ENCODE results near the gene THOC7. TPM values are rescaled to one million over a fixed set of nuclear protein-coding genes. Genes with fewer than 3 reads are reported as not detected.

The THOC7 gene
- total and polyA plus RNA-seq, 2 of the 4 experiments (the other 2 are of a cell fraction): 25.8 to 55.9 TPM

DNA sequence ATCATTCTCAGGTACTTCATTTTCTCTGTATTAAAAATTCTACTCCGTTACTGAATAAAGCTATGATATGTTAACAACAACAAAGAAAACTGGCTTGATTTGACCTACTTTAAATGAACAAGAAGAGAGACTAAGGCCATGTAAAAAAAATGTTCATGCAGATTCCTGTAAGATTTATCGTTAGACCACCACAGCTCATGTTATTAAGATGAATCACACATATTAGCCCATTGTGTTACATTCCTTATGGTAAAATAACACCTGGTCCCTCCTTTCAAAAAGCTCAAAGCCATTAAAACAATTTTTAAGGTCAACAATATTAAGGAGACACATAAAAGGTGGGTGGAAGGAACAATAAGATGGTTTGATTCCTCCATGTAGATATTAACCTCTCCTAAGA, 6.3 kb downstream of the THOC7 start:
- H3K56ac ChIP-seq (ENCODE audit: extremely low read depth, insufficient read depth, low read length): no peak overlapping the region
- POLR2A ChIA-PET (ENCODE audit: unreplicated experiment): no interaction called here
- TF ChIP-seq CTCF (conservative IDR thresholded peaks at IDR 0.05; ENCODE audit: low read depth, low read length) (no peak), RFX5 (IDR thresholded peaks at IDR 0.05; ENCODE audit: low read depth, low read length) (no peak), CHD1 (IDR thresholded peaks at IDR 0.05; ENCODE audit: low read depth, low read length) (no peak), CEBPB (IDR thresholded peaks at IDR 0.05; ENCODE audit: low read depth, low read length) (no peak), FOS (IDR thresholded peaks at IDR 0.05; ENCODE audit: low read depth, low read length) (no peak), MAZ (IDR thresholded peaks at IDR 0.05; ENCODE audit: borderline replicate concordance, low read depth, low read length) (no peak), RCOR1 (IDR thresholded peaks at IDR 0.05; ENCODE audit: insufficient replicate concordance, low read length) (no peak), MAFK (IDR thresholded peaks at IDR 0.05; ENCODE audit: low read depth, low read length) (no peak), NFE2L2 (IDR thresholded peaks at IDR 0.05; ENCODE audit: low read depth, low read length) (no peak), POLR2A (IDR thresholded peaks at IDR 0.05; ENCODE audit: low read depth, low read length) (no peak), BHLHE40 (IDR thresholded peaks at IDR 0.05; ENCODE audit: low read depth, low read length) (no peak)
- TF ChIP-seq, protein P1, sequence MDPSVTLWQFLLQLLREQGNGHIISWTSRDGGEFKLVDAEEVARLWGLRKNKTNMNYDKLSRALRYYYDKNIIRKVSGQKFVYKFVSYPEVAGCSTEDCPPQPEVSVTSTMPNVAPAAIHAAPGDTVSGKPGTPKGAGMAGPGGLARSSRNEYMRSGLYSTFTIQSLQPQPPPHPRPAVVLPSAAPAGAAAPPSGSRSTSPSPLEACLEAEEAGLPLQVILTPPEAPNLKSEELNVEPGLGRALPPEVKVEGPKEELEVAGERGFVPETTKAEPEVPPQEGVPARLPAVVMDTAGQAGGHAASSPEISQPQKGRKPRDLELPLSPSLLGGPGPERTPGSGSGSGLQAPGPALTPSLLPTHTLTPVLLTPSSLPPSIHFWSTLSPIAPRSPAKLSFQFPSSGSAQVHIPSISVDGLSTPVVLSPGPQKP (IDR thresholded peaks at IDR 0.05; ENCODE audit: borderline replicate concordance, low read depth, low read length): no peak
- H2AFZ ChIP-seq (replicated peaks; ENCODE audit: low read length, poor library complexity): no peak overlapping the region
- H3K14ac ChIP-seq (replicated peaks; ENCODE audit: low read depth, low read length): no peak overlapping the region
- no peak overlapping the region for H3K18ac ChIP-seq (ENCODE audit: low read depth, low read length)
- peaks cover 5% of the 10 kb centered on the region; the same call in 1 of the 2 replicates for H4K20me1 ChIP-seq (ENCODE audit: insufficient read depth, low read length)
- H2BK15ac ChIP-seq (ENCODE audit: low read depth, low read length): no peak overlapping the region
- BruUV-seq (replicated peaks): no TSS peak
- no peak overlapping the region for H2AK5ac ChIP-seq (ENCODE audit: low read depth, low read length)
- no peak overlapping the region for H2BK5ac ChIP-seq (ENCODE audit: low read depth, low read length, poor library complexity, severe bottlenecking)
- H3K27me3 ChIP-seq (ENCODE audit: control insufficient read depth, insufficient read depth, low read length): no peaks in the 10 kb centered on the region
- no peak for DNase-seq
- H3K23ac ChIP-seq (ENCODE audit: low read depth, low read length): no peak overlapping the region
- peaks cover 1% of the 10 kb centered on the region; the same call in 1 of the 2 replicates for H3K4me1 ChIP-seq (ENCODE audit: control insufficient read depth, insufficient read depth, low read length)
- no peaks in the 10 kb centered on the region for H3K9me3 ChIP-seq (ENCODE audit: control insufficient read depth, insufficient read depth, low read length)
- H4K5ac ChIP-seq (ENCODE audit: low read depth, low read length): no peak overlapping the region
- no peak overlapping the region for H4K8ac ChIP-seq (ENCODE audit: low read depth in 2 of 2, low read length in 2 of 2)
- intact Hi-C loops (cut with micrococcal nuclease) (no loop called here), in situ Hi-C loops (cut with MboI; ENCODE audit: low sequenced_read_pairs) (no loop called here), dilution Hi-C loops (cut with HindIII; ENCODE audit: low sequenced_read_pairs, unreplicated experiment) (no loop called here)
- no peak for ATAC-seq (ENCODE audit: low read depth)
- H3K79me1 ChIP-seq (ENCODE audit: low read depth in 1 of 2, low read length in 2 of 2): peaks cover 36 to 44% of the 10 kb centered on the region in 2 experiments
- no peak overlapping the region for H3K4me3 ChIP-seq (ENCODE audit: insufficient read depth, low read depth, low read length)
- peaks cover 10% of the 10 kb centered on the region for H3K9me1 ChIP-seq (ENCODE audit: insufficient read depth, low read length)
- H4K91ac ChIP-seq (ENCODE audit: insufficient read depth, low read depth, low read length): no peak overlapping the region
- CTCF ChIA-PET: no interaction called here
- no peak overlapping the region for H2BK20ac ChIP-seq (ENCODE audit: low read depth, low read length)
- no peaks in the 10 kb centered on the region for H3K36me3 ChIP-seq (ENCODE audit: control insufficient read depth, insufficient read depth, low read length)
- H3K4me2 ChIP-seq (ENCODE audit: low read depth, low read length): no peak overlapping the region
- no CpG with 5 or more reads among the region's 2 CpGs for WGBS, 2 experiments (ENCODE audit: extremely low coverage in 2 of 2, insufficient read length in 1 of 2)
- no peak overlapping the region for H3K4ac ChIP-seq (ENCODE audit: low read depth, low read length)
- H3K27ac ChIP-seq (ENCODE audit: insufficient read depth, low read length): no peak overlapping the region
- H3K9ac ChIP-seq (ENCODE audit: low read depth, low read length): no peak overlapping the region
- no peak overlapping the region for H2AK9ac ChIP-seq (replicated peaks; ENCODE audit: low read depth, low read length, poor library complexity)
- no peak overlapping the region for H2BK120ac ChIP-seq (ENCODE audit: low read depth, low read length)
